ENCODE measurements around the gene FNIP2. TPM values are rescaled to one million over a fixed set of nuclear protein-coding genes. Genes with fewer than 3 reads are reported as not detected.
A peak's percentile ranks its signal among the peaks of the same experiment; 100 is the strongest.
"Not testable (repeated sequence)": the region's sequence is repeated elsewhere in the genome, so short reads cannot be mapped to it uniquely, and the experiment has no call there.

Gene FNIP2
- total and polyA plus RNA-seq, 11 donors: 14.5 to 87.4 (median 40.9) TPM

DNA sequence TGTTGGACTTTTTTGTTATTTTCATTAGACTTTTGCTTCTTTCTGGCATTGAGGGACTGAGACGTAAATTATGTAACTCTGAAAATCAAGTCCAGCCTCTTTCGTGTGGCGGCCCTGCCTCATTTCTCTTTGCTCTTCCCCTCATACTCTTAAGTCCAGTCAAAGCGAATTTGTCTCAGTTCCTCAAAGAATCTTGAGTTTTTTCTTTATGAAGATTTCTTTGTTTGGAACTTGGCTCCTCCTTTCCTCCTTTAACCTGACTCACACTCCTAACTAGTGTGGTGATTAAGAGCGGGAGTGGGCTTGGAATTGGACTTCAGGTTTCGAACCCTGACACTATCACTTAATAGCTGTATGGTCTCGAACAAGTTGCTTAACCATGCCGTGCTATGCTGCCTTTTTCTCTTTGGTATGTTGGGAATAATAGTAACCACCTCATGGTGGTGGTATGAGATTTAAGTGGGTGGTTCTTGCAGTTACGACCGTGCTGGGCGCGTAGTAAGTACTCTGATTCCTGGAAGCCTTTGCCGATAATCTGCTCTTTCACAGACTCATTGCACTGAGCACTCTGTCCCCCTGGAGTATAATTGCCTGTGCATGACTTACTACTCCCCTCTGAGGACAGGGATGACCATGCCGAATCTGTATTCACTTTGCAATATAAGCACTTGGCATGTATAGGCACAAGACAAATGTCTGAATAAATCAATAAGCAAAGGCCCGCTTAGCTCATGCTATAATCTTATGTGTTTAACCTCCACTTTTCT is 19.1 kb downstream of the FNIP2 start:
- DNase-seq (no peak), ATAC-seq (peak in 3 of 4 donors; percentile 40 to 69 (median 49))
- Histone ChIP-seq H3K9me3 (no peaks in the 10 kb centered on the region), H3K4me1 (peaks cover 9 to 93% (median 74%) of the 10 kb centered on the region in 12 donors), H3K36me3 (no peaks in the 10 kb centered on the region), H3K27ac (peak overlapping the region in 9 of 12 donors; percentile 48 to 79 (median 67)), H3K27me3 (no peaks in the 10 kb centered on the region), H3K4me3 (peak overlapping the region in 1 of 12 donors; percentile 11)
- TF ChIP-seq, protein P1, sequence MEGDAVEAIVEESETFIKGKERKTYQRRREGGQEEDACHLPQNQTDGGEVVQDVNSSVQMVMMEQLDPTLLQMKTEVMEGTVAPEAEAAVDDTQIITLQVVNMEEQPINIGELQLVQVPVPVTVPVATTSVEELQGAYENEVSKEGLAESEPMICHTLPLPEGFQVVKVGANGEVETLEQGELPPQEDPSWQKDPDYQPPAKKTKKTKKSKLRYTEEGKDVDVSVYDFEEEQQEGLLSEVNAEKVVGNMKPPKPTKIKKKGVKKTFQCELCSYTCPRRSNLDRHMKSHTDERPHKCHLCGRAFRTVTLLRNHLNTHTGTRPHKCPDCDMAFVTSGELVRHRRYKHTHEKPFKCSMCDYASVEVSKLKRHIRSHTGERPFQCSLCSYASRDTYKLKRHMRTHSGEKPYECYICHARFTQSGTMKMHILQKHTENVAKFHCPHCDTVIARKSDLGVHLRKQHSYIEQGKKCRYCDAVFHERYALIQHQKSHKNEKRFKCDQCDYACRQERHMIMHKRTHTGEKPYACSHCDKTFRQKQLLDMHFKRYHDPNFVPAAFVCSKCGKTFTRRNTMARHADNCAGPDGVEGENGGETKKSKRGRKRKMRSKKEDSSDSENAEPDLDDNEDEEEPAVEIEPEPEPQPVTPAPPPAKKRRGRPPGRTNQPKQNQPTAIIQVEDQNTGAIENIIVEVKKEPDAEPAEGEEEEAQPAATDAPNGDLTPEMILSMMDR (IDR thresholded peaks at IDR 0.05): peak in 1 of 12 donors; percentile 10
- TF ChIP-seq POLR2A (IDR thresholded peaks at IDR 0.05): no peak
- WGBS, 4 donors: 72 to 76% (median 75%) methylated on average over 15 of the region's 15 CpGs
- intact Hi-C loops (cut with DNase I): no loop called here

DNA sequence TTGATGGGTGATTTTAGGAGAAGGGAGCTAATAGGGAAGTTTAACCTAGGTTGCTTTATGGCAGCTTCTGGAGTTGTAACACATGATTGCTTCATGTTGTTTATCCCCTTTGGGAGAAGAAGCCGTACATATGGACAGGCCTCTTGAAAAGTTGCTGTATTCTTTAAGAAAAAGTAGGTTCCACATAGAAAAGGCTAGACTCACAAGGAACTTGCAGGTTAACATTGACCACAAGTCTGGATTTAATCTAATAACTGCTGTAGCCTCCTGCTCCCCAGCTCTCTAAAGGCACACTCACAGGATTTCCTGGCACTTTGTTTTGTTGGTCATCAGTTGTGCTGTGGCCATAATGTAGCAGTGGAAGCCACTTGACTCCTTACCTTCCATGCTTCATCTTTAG is 19.7 kb downstream of the FNIP2 start:
- Histone ChIP-seq H3K36me3 (no peaks in the 10 kb centered on the region), H3K27ac (peak overlapping the region in 8 of 12 donors; percentile 48 to 79 (median 71)), H3K4me1 (peaks cover 9 to 92% (median 71%) of the 10 kb centered on the region in 12 donors), H3K27me3 (no peaks in the 10 kb centered on the region), H3K9me3 (no peaks in the 10 kb centered on the region), H3K4me3 (no peak overlapping the region)
- intact Hi-C loops (cut with DNase I): no loop called here
- ATAC-seq (peak in 2 of 4 donors; percentile 37 to 41), DNase-seq (no peak)
- 32 to 67% (median 40%) methylated on average over 1 of the region's 1 CpG for WGBS, 4 donors
- TF ChIP-seq, protein P1 (IDR thresholded peaks at IDR 0.05): no peak
- TF ChIP-seq POLR2A (IDR thresholded peaks at IDR 0.05): no peak

DNA sequence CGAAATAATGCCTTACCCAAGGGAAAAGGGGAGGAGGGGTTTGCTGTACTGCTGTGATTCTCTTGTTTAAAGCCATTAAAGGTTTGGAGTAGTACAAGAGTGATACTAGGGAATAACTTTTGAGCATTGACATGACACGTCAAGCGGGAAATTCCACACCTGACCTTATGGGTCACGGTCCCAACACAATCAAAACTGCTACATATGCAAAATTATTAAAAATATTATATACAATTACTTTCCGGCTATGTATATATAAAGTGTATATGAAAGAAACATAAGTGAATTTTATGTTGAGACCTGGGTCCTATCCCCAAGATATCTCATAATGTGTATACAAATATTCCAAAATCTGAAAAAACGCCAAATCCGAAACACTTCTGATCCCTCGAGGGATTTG is 21.0 kb downstream of the FNIP2 start:
- Histone ChIP-seq H3K9me3 (no peaks in the 10 kb centered on the region), H3K27me3 (no peaks in the 10 kb centered on the region), H3K4me1 (peaks cover 13 to 90% (median 65%) of the 10 kb centered on the region in 12 donors), H3K36me3 (no peaks in the 10 kb centered on the region), H3K27ac (no peak overlapping the region), H3K4me3 (no peak overlapping the region)
- intact Hi-C loops (cut with DNase I): no loop called here
- no peak for ATAC-seq
- TF ChIP-seq POLR2A (IDR thresholded peaks at IDR 0.05): no peak
- WGBS, 4 donors: 88 to 92% (median 91%) methylated on average over 8 of the region's 8 CpGs
- no peak for DNase-seq

DNA sequence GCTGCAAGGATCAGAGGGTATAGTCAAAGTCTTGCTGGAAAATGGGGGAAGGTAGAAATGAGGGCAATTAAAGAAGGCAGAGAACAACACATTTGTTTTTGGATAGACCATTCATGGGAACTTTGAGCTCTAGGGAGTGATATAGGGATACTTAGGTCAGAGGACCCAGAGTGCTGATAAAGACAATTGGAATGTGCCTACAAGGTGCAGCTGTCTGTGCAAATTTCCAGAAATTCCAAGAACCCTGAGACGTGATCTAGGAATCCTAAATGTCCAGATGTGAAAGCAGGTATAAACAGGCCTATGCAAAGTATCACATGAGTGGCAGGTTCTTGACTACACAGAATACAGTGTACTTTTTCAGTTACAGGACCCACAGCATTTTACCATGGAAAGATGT is 24.2 kb downstream of the FNIP2 start:
- ATAC-seq (no peak), DNase-seq (no peak)
- H3K9me3 ChIP-seq: no peaks in the 10 kb centered on the region
- H3K36me3 ChIP-seq: no peaks in the 10 kb centered on the region
- peaks cover 4 to 81% (median 43%) of the 10 kb centered on the region in 12 donors for H3K4me1 ChIP-seq
- TF ChIP-seq, protein P1 (IDR thresholded peaks at IDR 0.05): no peak
- no peak for TF ChIP-seq POLR2A (IDR thresholded peaks at IDR 0.05)
- H3K27ac ChIP-seq: peak overlapping the region in 2 of 12 donors; percentile 11 to 13
- intact Hi-C loops (cut with DNase I): no loop called here
- H3K27me3 ChIP-seq: no peaks in the 10 kb centered on the region
- no peak overlapping the region for H3K4me3 ChIP-seq
- 30 to 59% (median 37%) methylated on average over 1 of the region's 1 CpG for WGBS, 4 donors

DNA sequence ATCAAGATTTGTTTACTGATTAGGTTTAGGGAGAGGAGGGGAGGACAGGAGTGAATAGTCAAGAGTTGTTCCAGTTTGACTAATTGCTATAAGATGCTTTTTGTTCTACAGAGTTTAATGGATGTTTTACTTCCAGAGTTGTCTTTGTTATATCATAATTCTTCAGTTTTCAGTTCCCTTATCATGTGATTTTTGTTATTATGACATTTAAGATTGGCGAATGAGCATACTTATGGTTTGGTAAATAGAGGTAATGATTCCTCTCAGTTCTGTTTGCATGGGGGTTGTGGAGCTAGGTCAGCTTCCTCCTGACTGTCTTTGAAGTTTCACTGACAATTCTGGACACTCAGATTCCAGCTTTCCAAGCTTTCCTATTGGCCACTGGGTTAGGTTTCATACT is 24.6 kb downstream of the FNIP2 start:
- H3K27me3 ChIP-seq; intact Hi-C loops (cut with DNase I); H3K9me3 ChIP-seq; ATAC-seq; DNase-seq; H3K4me3 ChIP-seq; H3K36me3 ChIP-seq: not testable (repeated sequence)
- H3K27ac ChIP-seq: peak overlapping the region in 2 of 12 donors; percentile 11 to 13
- 75 to 93% (median 84%) methylated on average over 1 of the region's 1 CpG for WGBS, 4 donors
- peaks cover 4 to 81% (median 40%) of the 10 kb centered on the region in 12 donors for H3K4me1 ChIP-seq

All from heart left ventricle (tissue), 16 donors.